ENCODE results near the gene MYH13.
"Not testable (repeated sequence)": the region's sequence is repeated elsewhere in the genome, so short reads cannot be mapped to it uniquely, and the experiment has no call there.

MYH13 gene

DNA sequence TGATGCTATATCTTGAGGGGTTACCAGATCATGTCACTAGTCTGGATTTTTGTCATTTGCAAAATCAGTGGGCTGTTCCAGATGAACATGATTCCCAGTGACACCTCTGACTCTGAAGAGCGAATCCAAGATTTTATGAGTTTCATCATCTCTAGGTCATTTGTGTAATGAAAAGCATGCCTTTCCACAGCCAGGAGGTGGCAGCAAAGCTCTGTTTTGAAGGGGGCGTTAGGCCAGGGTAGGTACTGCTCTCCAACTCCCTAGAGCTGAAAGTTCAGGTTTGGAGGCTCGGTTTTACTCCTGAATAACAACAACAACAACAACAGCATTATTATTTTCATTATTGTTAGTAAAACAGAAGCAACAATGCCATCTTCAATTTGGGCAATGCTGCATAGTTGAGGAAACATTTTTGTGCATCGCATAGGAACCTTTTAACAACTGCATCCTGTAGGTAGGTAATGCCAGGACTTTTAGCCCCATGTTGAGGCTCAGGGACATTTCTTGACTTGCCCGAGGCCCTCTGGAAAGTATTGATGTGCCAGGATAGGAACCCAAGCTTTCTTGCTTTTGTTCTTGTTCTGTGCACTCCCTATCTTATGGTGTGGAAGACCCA lies 77.0 kb downstream of the MYH13 start:
- peak; percentile 19 for FAIRE-seq

GRCh38 chr17:10294180-10294579 lies 78.6 kb downstream of the MYH13 start:
- no peak for FAIRE-seq

DNA sequence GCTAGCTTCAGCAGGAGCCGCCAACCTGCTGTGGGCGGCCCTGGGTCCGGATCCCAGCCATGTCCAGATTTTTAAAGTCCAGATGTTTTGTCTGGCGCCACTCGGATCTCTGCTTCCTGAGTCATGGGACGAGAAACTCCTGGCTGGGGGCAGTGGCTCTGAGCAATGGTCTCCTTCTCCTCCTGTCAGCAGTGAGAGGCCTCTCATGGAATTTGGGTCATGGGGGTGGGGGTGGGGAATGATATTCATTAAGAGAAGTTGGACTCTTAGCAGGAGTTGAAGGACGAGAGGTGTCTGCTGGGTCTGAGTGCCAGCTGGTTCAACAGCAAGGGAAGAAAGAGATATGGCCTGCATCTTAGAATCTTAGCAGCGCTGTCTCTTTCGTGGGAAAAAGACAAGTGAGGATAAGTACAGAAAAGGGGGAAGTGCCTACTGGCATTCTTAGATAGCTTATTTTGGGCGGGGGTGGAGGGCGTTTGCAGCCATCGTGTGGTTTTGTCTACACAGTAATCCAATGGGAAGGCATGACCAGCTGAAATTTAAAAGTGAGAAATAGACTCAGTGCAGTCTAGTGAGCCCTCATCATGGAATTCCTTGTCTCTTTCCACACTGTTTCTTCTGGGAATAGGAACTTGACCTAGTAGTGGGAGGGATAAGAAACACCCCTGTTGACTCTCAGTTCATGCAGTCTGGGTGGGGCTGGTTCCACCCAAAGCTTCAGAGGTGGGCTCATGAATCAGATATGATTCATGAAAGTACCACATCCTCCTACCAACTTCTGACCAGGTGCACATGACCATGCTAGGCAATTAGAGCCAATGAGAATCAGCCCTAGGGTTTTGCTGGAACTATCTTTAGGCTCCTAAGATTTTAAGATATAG lies 80.5 kb downstream of the MYH13 start:
- no peak for FAIRE-seq

- FAIRE-seq, result not testable (repeated sequence)
Observed at GRCh38 chr17:10291576-10291975, 81.2 kb downstream of the MYH13 start.

DNA sequence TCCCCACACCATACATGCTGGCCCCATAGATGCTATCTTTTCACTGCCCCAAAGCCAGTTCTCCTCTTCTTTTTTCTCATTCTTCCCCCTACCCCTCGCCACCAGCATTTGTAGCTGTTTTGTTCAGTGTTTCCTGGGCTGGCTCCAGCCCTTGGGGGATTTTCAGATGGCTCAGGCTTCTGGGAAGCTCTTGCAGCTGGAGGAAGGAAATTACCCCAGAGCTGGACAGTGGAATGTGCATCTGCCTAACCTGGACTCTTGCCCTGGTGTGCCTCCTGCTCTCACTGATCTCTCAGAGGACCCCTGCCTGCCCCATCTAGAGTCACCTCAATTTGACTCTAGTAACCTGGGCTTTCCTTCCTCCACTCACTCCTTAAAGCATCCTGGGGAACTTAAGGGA lies 82.8 kb downstream of the MYH13 start:
- no peak for FAIRE-seq

- no peak for FAIRE-seq
Observed at GRCh38 chr17:10286324-10286723, 86.5 kb downstream of the MYH13 start.

DNA sequence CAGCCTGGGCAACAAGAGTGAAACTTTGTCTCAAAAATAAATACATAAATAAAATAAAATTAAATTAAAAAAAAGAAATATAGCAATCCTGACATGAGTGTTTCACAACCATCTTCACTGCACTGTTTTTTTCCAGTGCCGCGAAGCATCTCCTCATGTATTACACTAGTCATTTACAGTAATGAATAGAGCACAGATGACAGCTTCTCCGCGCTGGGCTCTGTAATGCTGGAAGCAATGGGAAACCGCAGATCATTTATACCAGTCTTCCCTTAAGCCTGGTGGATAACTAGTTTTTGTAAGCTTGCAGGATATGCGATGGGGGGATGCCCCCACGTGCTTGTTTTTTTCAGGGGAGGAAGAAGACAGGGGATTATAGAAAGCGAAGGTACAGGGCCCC lies 86.9 kb downstream of the MYH13 start:
- no peak for FAIRE-seq

DNA sequence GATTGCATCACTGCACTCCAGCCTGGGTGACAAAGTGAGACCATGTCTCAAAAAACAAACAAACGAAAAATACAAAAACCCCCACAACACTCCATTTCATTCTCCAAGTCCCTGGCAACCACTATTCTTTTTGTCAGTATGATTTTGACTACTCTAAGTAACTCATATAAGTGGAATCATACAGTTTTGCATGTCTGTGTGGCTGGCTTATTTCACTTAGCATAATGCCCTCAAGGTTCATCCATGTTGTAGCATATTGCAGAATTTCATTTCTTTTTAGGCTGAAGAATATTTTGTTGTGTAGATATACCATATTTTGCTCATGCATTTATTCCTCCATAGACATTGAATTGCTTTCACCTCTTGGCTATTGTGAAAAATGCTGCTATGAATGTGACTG lies 92.7 kb downstream of the MYH13 start:
- no peak for FAIRE-seq

DNA sequence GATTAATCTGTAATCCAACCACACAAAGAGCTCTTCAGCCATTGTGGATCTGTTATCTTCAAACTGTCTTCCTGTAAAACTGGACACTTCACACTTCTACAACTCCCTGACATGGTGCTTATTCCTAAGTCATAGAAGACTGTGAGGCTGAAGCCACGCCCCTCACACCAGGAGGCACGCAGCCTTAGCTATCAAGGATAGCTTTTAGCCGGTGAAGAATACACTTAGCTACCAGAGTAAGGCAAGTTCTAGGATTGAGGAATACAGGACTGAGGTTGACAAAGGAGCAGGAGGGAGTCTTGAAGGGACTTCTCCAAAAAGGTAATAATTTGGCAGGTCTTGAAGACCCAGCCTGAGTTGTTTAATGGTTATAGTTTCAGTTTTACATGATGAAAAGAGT lies 94.6 kb downstream of the MYH13 start:
- no peak for FAIRE-seq

DNA sequence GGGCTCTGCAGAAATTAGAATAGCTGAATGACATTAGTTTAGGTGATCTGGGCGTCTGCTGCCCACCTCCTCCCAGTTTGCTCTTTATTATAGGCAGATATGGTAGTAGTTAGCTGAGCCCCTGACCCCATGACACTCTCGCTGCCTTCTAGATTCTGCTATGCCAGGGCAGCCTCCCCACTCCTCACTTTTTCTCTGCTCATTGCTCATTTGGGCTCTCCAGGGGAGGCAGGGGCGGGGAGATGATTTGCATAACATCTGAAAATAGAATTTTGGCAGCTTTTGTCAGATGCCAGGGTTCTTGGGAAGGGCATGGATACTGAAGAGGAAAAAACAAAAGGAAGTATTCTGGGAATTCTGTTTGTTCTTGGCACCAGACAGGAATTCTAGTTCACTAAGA lies 96.4 kb downstream of the MYH13 start:
- no peak for FAIRE-seq

GRCh38 chr17:10275418-10275817 lies 97.4 kb downstream of the MYH13 start:
- no peak for FAIRE-seq

DNA sequence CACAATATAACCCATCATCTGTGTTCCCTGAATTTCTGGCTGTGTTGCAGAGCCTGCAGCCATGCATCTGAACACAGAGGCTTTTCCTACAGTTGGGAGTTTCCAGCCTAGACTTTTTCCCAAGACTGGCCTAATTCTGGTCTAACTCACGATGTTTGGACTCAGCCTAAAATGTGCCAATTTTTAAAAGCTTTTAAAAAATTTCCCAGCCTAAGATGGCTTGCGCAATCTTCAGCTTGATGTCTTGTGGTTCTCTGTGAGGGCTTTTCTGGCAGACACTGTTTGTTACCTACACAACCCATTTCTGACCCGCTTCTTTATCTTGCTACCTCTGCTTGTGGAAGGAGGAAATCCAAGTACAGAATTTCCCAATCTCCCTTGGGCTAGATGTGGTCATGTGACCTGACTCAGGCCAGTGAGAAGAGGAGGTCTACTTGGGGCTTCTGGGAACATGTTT lies 101.7 kb downstream of the MYH13 start:
- no peak for FAIRE-seq

- no peak for FAIRE-seq
Observed at GRCh38 chr17:10270258-10270657, 102.5 kb downstream of the MYH13 start.

GRCh38 chr17:10268005-10268404 lies 104.8 kb downstream of the MYH13 start:
- FAIRE-seq, result no peak

DNA sequence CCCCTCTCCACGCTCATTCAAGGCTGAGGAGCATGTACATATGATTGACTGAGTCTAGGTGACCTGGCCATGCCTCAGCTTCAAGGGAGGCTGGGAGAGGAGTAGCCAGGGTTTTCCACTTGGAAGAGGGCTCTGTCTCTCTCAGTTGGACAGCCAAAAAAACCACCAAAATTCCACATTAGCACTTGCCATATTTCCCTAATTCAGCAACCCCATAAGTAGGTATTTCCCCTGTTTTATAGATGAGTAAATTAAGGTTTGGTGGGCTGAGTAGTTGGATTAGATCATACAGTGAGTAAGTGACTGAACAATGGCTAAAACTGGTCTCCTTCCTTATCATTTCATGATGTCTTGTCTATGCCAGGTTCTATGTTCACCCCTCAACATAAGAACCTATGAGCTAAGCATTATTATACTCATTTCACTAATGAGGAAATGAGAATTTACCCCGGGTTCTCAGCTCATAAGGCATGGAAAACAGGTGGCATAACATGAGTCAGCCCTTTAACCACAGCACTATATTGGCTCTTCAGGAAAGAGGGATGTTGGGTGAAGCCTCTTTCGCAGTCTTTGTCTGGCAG lies 106.4 kb downstream of the MYH13 start:
- FAIRE-seq, result no peak

DNA sequence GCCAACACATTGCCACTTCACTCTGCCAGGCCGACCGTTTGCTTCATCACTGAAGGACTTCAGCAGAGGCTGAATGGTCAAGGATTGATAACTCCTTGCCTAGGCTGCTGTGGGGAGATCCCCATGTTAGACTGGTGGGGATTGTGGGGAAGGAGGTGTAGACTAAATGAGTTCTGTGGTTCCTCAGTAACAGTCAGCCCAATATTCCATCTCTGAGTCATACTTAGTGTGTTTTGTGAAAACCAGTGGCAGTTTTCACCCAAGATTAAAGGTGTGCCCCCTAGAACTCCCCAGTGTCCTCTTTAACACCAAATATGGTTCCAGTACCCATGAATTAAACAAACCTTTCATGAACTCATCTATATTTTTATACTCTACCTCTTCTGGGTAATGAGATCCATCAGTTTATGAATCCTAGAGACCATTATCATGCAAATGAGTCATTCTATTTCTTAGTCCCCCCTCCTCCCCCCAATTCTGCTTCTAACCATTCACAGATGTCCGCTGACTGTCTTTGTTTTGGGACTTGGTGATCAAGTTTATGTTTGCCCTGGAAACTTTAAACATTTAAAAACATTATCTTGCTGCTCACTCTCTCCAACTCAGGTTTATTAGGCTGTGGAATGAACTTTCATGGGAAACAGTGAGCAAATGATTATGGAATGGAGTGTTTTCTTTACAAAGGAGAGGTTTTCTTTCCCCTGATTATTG lies 107.6 kb downstream of the MYH13 start:
- no peak for FAIRE-seq

DNA sequence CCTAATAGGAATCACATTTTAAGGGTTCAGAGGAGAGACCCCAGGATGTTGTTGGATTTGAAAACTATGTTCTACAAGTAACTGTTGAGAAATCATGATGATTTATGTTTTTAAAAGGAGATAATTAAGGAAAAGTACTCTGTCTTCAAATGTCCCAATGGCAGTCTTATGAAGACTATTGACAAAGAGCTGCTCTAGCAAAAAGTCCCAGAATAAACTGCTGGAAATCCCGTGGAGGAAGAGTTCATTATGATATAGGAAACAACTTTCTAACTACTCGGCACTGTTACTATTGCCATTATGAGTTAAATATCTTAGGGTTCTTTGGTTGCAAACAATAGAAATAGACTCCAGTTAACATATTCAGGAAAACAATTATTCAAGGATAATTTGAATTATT lies 108.8 kb downstream of the MYH13 start:
- FAIRE-seq, result no peak

- FAIRE-seq, result no peak
Observed at GRCh38 chr17:10262451-10262850, 110.4 kb downstream of the MYH13 start.

- no peak for FAIRE-seq
Observed at GRCh38 chr17:10261098-10261497, 111.7 kb downstream of the MYH13 start.

GRCh38 chr17:10251212-10251948 lies 121.4 kb downstream of the MYH13 start:
- FAIRE-seq, result no peak
